IMR-90 (cell line): ENCODE measurements around the gene C22orf39. TPM values are rescaled to one million over a fixed set of nuclear protein-coding genes. Genes with fewer than 3 reads are reported as not detected.

Source experiments
- ATAC-seq: fragments of 200-7000 bp; cut with Tn5 transposase; 2 replicates; pipeline ENCODE4 v1.9.1; 2020; ENCODE audit warnings: low read depth, mild to moderate bottlenecking, moderate library complexity
- BruUV-seq: library from RNA; stranded (reverse); fragments of 400-500 nt; replicated peaks from 2 replicates; lab custom pipeline; 2021; lab: Mats Ljungman, UMichigan
- CTCF ChIA-PET: fragments of 300-600 bp; formaldehyde crosslinking; extraction: SDS; loops from one replicate; lab custom pipeline; 2021; ENCODE audit warnings: antibody characterized with exemption; lab: Yijun Ruan, JAX
- POLR2A ChIA-PET: fragments of 300-600 bp; sonication (Branson Sonifier 250); formaldehyde crosslinking; loops from one replicate; lab custom pipeline; 2022; ENCODE audit warnings: antibody characterized with exemption; ENCODE audit not compliant: unreplicated experiment; lab: Charles Lee
- DNase-seq: peaks from one replicate; pipeline ENCODE4 v3.0.0; 2013
- H2AFZ ChIP-seq: replicated peaks from 2 replicates; pipeline ENCODE3; 2013; ENCODE audit warnings: low read length, mild to moderate bottlenecking; ENCODE audit not compliant: poor library complexity
- H2AK5ac ChIP-seq: 2 replicates; pipeline ENCODE4 v1.6.1; 2013; ENCODE audit warnings: low read depth, low read length, inconsistent platforms
- H2AK9ac ChIP-seq: replicated peaks from 2 replicates; pipeline ENCODE3; 2013; ENCODE audit warnings: mild to moderate bottlenecking, low read depth, low read length, moderate library complexity; ENCODE audit not compliant: poor library complexity
- H2BK120ac ChIP-seq: 2 replicates; pipeline ENCODE4 v1.6.1; 2013; ENCODE audit warnings: low read depth, low read length, inconsistent platforms
- H2BK15ac ChIP-seq: 3 replicates; pipeline ENCODE4 v1.6.1; 2013; ENCODE audit warnings: low read depth, low read length, inconsistent platforms
- H2BK20ac ChIP-seq: 2 replicates; pipeline ENCODE4 v1.6.1; 2013; ENCODE audit warnings: low read depth, mild to moderate bottlenecking, inconsistent platforms, low read length, moderate library complexity
- H2BK5ac ChIP-seq: 2 replicates; pipeline ENCODE4 v1.6.1; 2013; ENCODE audit warnings: mild to moderate bottlenecking, low read depth, low read length, inconsistent platforms; ENCODE audit not compliant: poor library complexity, severe bottlenecking
- H3K14ac ChIP-seq: replicated peaks from 2 replicates; pipeline ENCODE4 v1.6.1; 2013; ENCODE audit warnings: low read depth, low read length, inconsistent platforms
- H3K18ac ChIP-seq: 2 replicates; pipeline ENCODE4 v1.6.1; 2013; ENCODE audit warnings: low read depth, low read length, control low read depth
- H3K23ac ChIP-seq: 2 replicates; pipeline ENCODE4 v1.6.1; 2013; ENCODE audit warnings: low read depth, low read length, inconsistent platforms
- H3K27ac ChIP-seq: 2 replicates; pipeline ENCODE4 v1.5.1; 2013; ENCODE audit warnings: mild to moderate bottlenecking, control low read depth, low read length; ENCODE audit not compliant: insufficient read depth
- H3K27me3 ChIP-seq: 2 replicates; pipeline ENCODE4 v1.6.1; 2013; ENCODE audit warnings: low read length; ENCODE audit not compliant: control insufficient read depth, insufficient read depth
- H3K36me3 ChIP-seq: 2 replicates; pipeline ENCODE4 v1.6.1; 2013; ENCODE audit warnings: low read length, mixed read lengths; ENCODE audit not compliant: control insufficient read depth, insufficient read depth
- H3K4ac ChIP-seq: 2 replicates; pipeline ENCODE4 v1.6.1; 2013; ENCODE audit warnings: low read depth, low read length, inconsistent platforms
- H3K4me1 ChIP-seq: 2 replicates; pipeline ENCODE4 v1.6.1; 2013; ENCODE audit warnings: low read length, mixed read lengths; ENCODE audit not compliant: control insufficient read depth, insufficient read depth
- H3K4me2 ChIP-seq: 2 replicates; pipeline ENCODE4 v1.6.1; 2013; ENCODE audit warnings: low read depth, mild to moderate bottlenecking, control low read depth, low read length, moderate library complexity
- H3K4me3 ChIP-seq: 2 replicates; pipeline ENCODE4 v1.5.1; 2013; ENCODE audit warnings: low read depth, mild to moderate bottlenecking, control low read depth, low read length, moderate library complexity; ENCODE audit not compliant: insufficient read depth
- H3K56ac ChIP-seq: 2 replicates; pipeline ENCODE4 v1.6.1; 2013; ENCODE audit warnings: low read length, inconsistent platforms; ENCODE audit not compliant: insufficient read depth; ENCODE audit errors: extremely low read depth
- H3K79me1 ChIP-seq, 2 experiments: 2 replicates each; pipeline ENCODE4 v1.6.1; 2013; ENCODE audit warnings: low read length in 2 of 2, inconsistent platforms in 1 of 2, low read depth in 1 of 2
- H3K9ac ChIP-seq: 2 replicates; pipeline ENCODE4 v1.6.1; 2013; ENCODE audit warnings: low read depth, low read length, control low read depth
- H3K9me1 ChIP-seq: 2 replicates; pipeline ENCODE4 v1.6.1; 2013; ENCODE audit warnings: low read length, inconsistent platforms; ENCODE audit not compliant: insufficient read depth
- H3K9me3 ChIP-seq: 2 replicates; pipeline ENCODE4 v1.6.1; 2013; ENCODE audit warnings: low read length; ENCODE audit not compliant: control insufficient read depth, insufficient read depth
- H4K20me1 ChIP-seq: 2 replicates; pipeline ENCODE4 v1.6.1; 2013; ENCODE audit warnings: low read length, inconsistent platforms; ENCODE audit not compliant: insufficient read depth
- H4K5ac ChIP-seq: 2 replicates; pipeline ENCODE4 v1.6.1; 2013; ENCODE audit warnings: mild to moderate bottlenecking, low read depth, low read length, control low read depth
- H4K8ac ChIP-seq, 2 experiments: 2 replicates each; pipeline ENCODE4 v1.6.1; 2013; ENCODE audit warnings: low read depth in 2 of 2, low read length in 2 of 2, control low read depth in 1 of 2, inconsistent platforms in 1 of 2
- H4K91ac ChIP-seq: 2 replicates; pipeline ENCODE4 v1.6.1; 2013; ENCODE audit warnings: low read depth, low read length, inconsistent platforms; ENCODE audit not compliant: insufficient read depth
- BHLHE40 ChIP-seq: fragments of 150-350 bp; IDR thresholded peaks from 2 replicates; pipeline ENCODE4 v1.6.1; 2016; ENCODE audit warnings: mild to moderate bottlenecking, low read depth, low read length
- CEBPB ChIP-seq: IDR thresholded peaks from 2 replicates; pipeline ENCODE4 v1.6.1; 2012; ENCODE audit warnings: low read depth, low read length, improper control_type of control experiment
- CHD1 ChIP-seq: IDR thresholded peaks from 2 replicates; pipeline ENCODE4 v1.6.1; 2012; ENCODE audit warnings: low read depth, low read length, improper control_type of control experiment
- FOS ChIP-seq: fragments of 150-350 bp; IDR thresholded peaks from 2 replicates; pipeline ENCODE4 v1.6.1; 2016; ENCODE audit warnings: low read depth, low read length
- MAZ ChIP-seq: IDR thresholded peaks from 2 replicates; pipeline ENCODE4 v1.6.1; 2012; ENCODE audit warnings: low read depth, mild to moderate bottlenecking, low read length, improper control_type of control experiment, moderate library complexity, borderline replicate concordance
- NFE2L2 ChIP-seq: fragments of 150-350 bp; IDR thresholded peaks from 2 replicates; pipeline ENCODE4 v1.6.1; 2016; ENCODE audit warnings: low read depth, mild to moderate bottlenecking, low read length
- POLR2A ChIP-seq: IDR thresholded peaks from 2 replicates; pipeline ENCODE4 v1.6.1; 2012; ENCODE audit warnings: mild to moderate bottlenecking, low read depth, low read length
- RAD21 ChIP-seq: IDR thresholded peaks from 2 replicates; pipeline ENCODE4 v1.6.1; 2012; ENCODE audit warnings: low read length, improper control_type of control experiment
- RCOR1 ChIP-seq: IDR thresholded peaks from 2 replicates; pipeline ENCODE4 v1.6.1; 2012; ENCODE audit warnings: mild to moderate bottlenecking, low read length, improper control_type of control experiment; ENCODE audit not compliant: insufficient replicate concordance
- RFX5 ChIP-seq: IDR thresholded peaks from 2 replicates; pipeline ENCODE4 v1.8.0; 2012; ENCODE audit warnings: low read depth, mild to moderate bottlenecking, low read length, moderate library complexity
- SMC3 ChIP-seq: fragments of 150-350 bp; IDR thresholded peaks from 2 replicates; pipeline ENCODE4 v1.6.1; 2016; ENCODE audit warnings: low read depth, mild to moderate bottlenecking, antibody characterized with exemption, low read length, moderate library complexity
- WGBS, 2 experiments: methylation state at CpG; one replicate each; pipeline versions ENCODE4 v1.1.5 to v1.1.7; 2013; ENCODE audit warnings: missing lambda C conversion rate in 2 of 2; ENCODE audit not compliant: insufficient read length in 1 of 2; ENCODE audit errors: extremely low coverage in 2 of 2; 5-methylcytosine and 5-hydroxymethylcytosine counted together
- dilution Hi-C: fragments of 300-500 bp; cut with HindIII; formaldehyde crosslinking; loops from one replicate; pipeline ENCODE4 v1.14.3; 2018; ENCODE audit warnings: low sequenced_read_pairs; ENCODE audit not compliant: unreplicated experiment
- in situ Hi-C: fragments of 300-500 bp; cut with MboI; formaldehyde crosslinking; loops from 3 replicates; pipeline ENCODE4 v1.14.3; 2019; ENCODE audit warnings: low sequenced_read_pairs, inconsistent platforms, mixed read lengths
- intact Hi-C: fragments of 100-400 bp; cut with micrococcal nuclease; formaldehyde crosslinking; loops from 2 replicates; pipeline ENCODE4 v1.10.0; 2022
- polyA plus RNA-seq, 3 experiments: library from polyadenylated mRNA; depleted of rRNA; stranded (reverse); fragments of >200 nt; gene quantifications; 2 replicates each; pipeline ENCODE4 v1.2.3, GENCODE V29; 2012; ENCODE audit warnings: low replicate concordance in 1 of 3
- total RNA-seq: library from RNA; depleted of rRNA; stranded (reverse); fragments of >200 nt; gene quantifications from 2 replicates; pipeline ENCODE4 v1.2.3, GENCODE V29; 2012
- TF ChIP-seq, protein P1 (sequence below): fragments of 150-350 bp; IDR thresholded peaks from 2 replicates; pipeline ENCODE4 v1.6.1; 2016; ENCODE audit warnings: low read depth, mild to moderate bottlenecking, low read length, moderate library complexity, borderline replicate concordance
- TF ChIP-seq, protein P2 (sequence below): conservative IDR thresholded peaks from 2 replicates; pipeline ENCODE4 v1.5.1; 2012; ENCODE audit warnings: mild to moderate bottlenecking, low read depth, low read length, improper control_type of control experiment
- TF ChIP-seq, protein P3 (sequence below): fragments of 150-350 bp; IDR thresholded peaks from 2 replicates; pipeline ENCODE4 v1.6.1; 2017; ENCODE audit warnings: mild to moderate bottlenecking, antibody characterized with exemption, low read length, low read depth

Gene C22orf39
- total and polyA plus RNA-seq, 2 of the 4 experiments (the other 2 are of a cell fraction): 8.2 to 8.9 TPM

DNA sequence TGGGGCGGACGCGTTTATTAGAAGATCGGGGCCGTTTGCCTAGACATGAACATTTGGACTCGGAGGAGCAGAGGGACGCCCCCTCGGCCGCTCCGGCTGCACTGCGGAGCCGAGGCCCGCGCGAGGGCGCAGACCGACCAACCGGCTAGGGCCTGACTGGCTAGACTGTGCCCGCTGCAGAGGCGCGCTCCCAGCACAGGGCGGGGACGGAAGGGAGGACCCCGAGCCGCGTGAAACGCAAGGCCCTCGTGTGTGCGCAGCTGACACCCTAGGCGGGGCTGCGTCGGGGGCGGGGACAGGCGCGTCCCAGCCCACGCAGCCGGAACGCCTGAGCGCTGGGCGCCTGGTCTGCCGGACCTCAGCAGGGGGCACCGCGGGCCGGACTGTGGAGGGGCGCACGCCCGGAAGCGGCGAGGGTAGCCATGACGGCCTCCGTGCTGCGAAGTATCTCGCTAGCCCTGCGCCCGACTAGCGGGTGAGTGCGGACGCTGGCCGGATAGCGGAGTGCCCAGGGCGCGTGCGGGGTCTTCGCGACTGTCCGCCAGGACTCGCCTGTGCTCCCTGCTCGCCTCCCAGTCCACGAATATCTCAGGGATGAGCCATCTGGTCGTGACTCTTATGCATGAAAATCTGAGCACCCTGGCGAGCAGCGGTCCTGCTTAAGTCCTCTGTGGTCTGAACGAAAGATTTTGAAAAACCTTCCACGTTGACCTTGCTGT is 15.2 kb downstream of the C22orf39 start, which contains the start of gene MRPL40:
Gene MRPL40, plus strand, starts transcription at position 413 of the 719 bp plus-strand sequence. Its CDS starts 10 bp downstream, at position 423.
- H2AK9ac ChIP-seq: peak within 1 kb of the TSS; percentile 99
- H2AK5ac ChIP-seq: peak within 1 kb of the TSS; percentile 90
- dilution Hi-C loops (no loop called here), intact Hi-C loops (no loop called here), in situ Hi-C loops (no loop called here)
- H4K8ac ChIP-seq: peak within 1 kb of the TSS; percentile 92 to 99
- H3K27me3 ChIP-seq: no peaks in the 10 kb centered on the region
- peak within 1 kb of the TSS; percentile 90 for H4K91ac ChIP-seq
- H3K56ac ChIP-seq: peak within 1 kb of the TSS; percentile 70
- peaks cover 23% of the 10 kb centered on the region for H4K20me1 ChIP-seq
- no peak within 1 kb of the TSS for H2BK20ac ChIP-seq
- H2BK15ac ChIP-seq: no peak within 1 kb of the TSS
- H3K9ac ChIP-seq: peak within 1 kb of the TSS; percentile 93
- DNase-seq: peak; percentile 93
- peaks cover 11 to 66% of the 10 kb centered on the region in 2 experiments; a peak in 3 of 4 replicates for H3K79me1 ChIP-seq
- ChIA-PET CTCF (no interaction called here), POLR2A (no interaction called here)
- peak; percentile 90 for ATAC-seq
- peaks cover 3% of the 10 kb centered on the region for H3K4me1 ChIP-seq
- H3K18ac ChIP-seq: peak within 1 kb of the TSS; percentile 50
- H4K5ac ChIP-seq: peak within 1 kb of the TSS; percentile 86
- H2BK120ac ChIP-seq: peak within 1 kb of the TSS; percentile 71; the same call in 1 of the 2 replicates
- WGBS, 2 experiments: 0% methylated on average over 49 of the region's 74 CpGs; no CpG with 5 or more reads in 1 of the 2 experiments
- peaks cover 4% of the 10 kb centered on the region; the same call in 1 of the 2 replicates for H3K9me1 ChIP-seq
- peak within 1 kb of the TSS; percentile 81 for H3K4me3 ChIP-seq
- H3K36me3 ChIP-seq: peaks cover 13% of the 10 kb centered on the region
- H2AFZ ChIP-seq: peak within 1 kb of the TSS; percentile 99
- H3K23ac ChIP-seq: peak within 1 kb of the TSS; percentile 99
- peak within 1 kb of the TSS; percentile 99 for H3K4ac ChIP-seq
- H3K4me2 ChIP-seq: peak within 1 kb of the TSS; percentile 78
- no TSS peak for BruUV-seq
- H2BK5ac ChIP-seq: peak within 1 kb of the TSS; percentile 96
- no peaks in the 10 kb centered on the region for H3K9me3 ChIP-seq
- H3K14ac ChIP-seq: peak within 1 kb of the TSS; percentile 99
- peak within 1 kb of the TSS; percentile 88 for H3K27ac ChIP-seq
- TF ChIP-seq CHD1: peak; percentile 88
- TF ChIP-seq POLR2A: peak; percentile 77
- TF ChIP-seq, protein P1, sequence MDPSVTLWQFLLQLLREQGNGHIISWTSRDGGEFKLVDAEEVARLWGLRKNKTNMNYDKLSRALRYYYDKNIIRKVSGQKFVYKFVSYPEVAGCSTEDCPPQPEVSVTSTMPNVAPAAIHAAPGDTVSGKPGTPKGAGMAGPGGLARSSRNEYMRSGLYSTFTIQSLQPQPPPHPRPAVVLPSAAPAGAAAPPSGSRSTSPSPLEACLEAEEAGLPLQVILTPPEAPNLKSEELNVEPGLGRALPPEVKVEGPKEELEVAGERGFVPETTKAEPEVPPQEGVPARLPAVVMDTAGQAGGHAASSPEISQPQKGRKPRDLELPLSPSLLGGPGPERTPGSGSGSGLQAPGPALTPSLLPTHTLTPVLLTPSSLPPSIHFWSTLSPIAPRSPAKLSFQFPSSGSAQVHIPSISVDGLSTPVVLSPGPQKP: no peak
- TF ChIP-seq, protein P2, sequence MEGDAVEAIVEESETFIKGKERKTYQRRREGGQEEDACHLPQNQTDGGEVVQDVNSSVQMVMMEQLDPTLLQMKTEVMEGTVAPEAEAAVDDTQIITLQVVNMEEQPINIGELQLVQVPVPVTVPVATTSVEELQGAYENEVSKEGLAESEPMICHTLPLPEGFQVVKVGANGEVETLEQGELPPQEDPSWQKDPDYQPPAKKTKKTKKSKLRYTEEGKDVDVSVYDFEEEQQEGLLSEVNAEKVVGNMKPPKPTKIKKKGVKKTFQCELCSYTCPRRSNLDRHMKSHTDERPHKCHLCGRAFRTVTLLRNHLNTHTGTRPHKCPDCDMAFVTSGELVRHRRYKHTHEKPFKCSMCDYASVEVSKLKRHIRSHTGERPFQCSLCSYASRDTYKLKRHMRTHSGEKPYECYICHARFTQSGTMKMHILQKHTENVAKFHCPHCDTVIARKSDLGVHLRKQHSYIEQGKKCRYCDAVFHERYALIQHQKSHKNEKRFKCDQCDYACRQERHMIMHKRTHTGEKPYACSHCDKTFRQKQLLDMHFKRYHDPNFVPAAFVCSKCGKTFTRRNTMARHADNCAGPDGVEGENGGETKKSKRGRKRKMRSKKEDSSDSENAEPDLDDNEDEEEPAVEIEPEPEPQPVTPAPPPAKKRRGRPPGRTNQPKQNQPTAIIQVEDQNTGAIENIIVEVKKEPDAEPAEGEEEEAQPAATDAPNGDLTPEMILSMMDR: 0 out of 2 replicates have a peak, but pooled peaks have one; percentile 11
- TF ChIP-seq RCOR1: no peak
- no peak for TF ChIP-seq SMC3
- TF ChIP-seq RFX5: no peak
- no peak for TF ChIP-seq RAD21
- TF ChIP-seq, protein P3, sequence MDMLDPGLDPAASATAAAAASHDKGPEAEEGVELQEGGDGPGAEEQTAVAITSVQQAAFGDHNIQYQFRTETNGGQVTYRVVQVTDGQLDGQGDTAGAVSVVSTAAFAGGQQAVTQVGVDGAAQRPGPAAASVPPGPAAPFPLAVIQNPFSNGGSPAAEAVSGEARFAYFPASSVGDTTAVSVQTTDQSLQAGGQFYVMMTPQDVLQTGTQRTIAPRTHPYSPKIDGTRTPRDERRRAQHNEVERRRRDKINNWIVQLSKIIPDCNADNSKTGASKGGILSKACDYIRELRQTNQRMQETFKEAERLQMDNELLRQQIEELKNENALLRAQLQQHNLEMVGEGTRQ: peak; percentile 57
- no peak; the same call in 1 of the 2 replicates for TF ChIP-seq NFE2L2
- peak; percentile 95; the same call in 1 of the 2 replicates for TF ChIP-seq MAZ
- no peak for TF ChIP-seq FOS
- no peak for TF ChIP-seq CEBPB
- peak; percentile 40; the same call in 1 of the 2 replicates for TF ChIP-seq BHLHE40
